PFSK-1 (cell line): ENCODE measurements around the gene MSI2.

Experiments
- FOXP2 ChIP-seq: optimal IDR thresholded peaks from 2 replicates; pipeline ENCODE3; 2011; ENCODE audit warnings: borderline replicate concordance, control low read depth, inconsistent platforms; ENCODE audit not compliant: insufficient read depth; ENCODE audit errors: extremely low read length, extremely low read depth
- POLR2AphosphoS5 ChIP-seq: IDR thresholded peaks from 2 replicates; pipeline ENCODE4 v1.6.1; 2012; ENCODE audit warnings: low read depth, mild to moderate bottlenecking, control low read depth, low read length, moderate library complexity
- SIN3A ChIP-seq: IDR thresholded peaks from 2 replicates; pipeline ENCODE4 v1.6.1; 2012; ENCODE audit warnings: mild to moderate bottlenecking, low read length, moderate library complexity, borderline replicate concordance; ENCODE audit not compliant: insufficient read depth
- TF ChIP-seq, protein P1 (sequence below), 2 experiments: IDR thresholded peaks; 2 replicates each; pipeline versions ENCODE4 v1.6.1 to v1.8.0; 2011 to 2012; ENCODE audit warnings: low read depth in 2 of 2, low read length in 2 of 2, control low read depth in 1 of 2, inconsistent platforms in 1 of 2, mild to moderate bottlenecking in 1 of 2, moderate library complexity in 1 of 2; ENCODE audit not compliant: insufficient read depth in 1 of 2

DNA sequence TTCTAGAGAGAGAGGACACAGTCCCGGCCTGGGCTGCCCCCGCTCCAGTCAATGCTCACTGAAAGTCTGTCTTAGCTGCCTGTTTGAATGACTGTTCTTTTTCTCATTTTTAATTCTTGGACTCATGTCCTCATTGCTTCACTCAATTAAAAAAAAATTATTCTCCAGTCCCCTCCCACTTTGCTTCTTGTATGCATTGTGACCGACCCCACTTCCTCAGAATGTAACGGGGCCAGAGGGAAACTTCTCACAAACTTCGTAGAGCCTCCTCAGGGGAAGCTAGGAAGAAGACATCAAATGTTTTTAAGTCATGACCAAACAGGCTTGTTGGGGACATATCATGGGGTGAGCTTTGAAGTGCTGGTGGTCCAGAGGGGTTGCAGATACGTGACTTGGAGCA is 375.5 kb downstream of the MSI2 start:
- TF ChIP-seq, protein P1, sequence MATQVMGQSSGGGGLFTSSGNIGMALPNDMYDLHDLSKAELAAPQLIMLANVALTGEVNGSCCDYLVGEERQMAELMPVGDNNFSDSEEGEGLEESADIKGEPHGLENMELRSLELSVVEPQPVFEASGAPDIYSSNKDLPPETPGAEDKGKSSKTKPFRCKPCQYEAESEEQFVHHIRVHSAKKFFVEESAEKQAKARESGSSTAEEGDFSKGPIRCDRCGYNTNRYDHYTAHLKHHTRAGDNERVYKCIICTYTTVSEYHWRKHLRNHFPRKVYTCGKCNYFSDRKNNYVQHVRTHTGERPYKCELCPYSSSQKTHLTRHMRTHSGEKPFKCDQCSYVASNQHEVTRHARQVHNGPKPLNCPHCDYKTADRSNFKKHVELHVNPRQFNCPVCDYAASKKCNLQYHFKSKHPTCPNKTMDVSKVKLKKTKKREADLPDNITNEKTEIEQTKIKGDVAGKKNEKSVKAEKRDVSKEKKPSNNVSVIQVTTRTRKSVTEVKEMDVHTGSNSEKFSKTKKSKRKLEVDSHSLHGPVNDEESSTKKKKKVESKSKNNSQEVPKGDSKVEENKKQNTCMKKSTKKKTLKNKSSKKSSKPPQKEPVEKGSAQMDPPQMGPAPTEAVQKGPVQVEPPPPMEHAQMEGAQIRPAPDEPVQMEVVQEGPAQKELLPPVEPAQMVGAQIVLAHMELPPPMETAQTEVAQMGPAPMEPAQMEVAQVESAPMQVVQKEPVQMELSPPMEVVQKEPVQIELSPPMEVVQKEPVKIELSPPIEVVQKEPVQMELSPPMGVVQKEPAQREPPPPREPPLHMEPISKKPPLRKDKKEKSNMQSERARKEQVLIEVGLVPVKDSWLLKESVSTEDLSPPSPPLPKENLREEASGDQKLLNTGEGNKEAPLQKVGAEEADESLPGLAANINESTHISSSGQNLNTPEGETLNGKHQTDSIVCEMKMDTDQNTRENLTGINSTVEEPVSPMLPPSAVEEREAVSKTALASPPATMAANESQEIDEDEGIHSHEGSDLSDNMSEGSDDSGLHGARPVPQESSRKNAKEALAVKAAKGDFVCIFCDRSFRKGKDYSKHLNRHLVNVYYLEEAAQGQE (IDR thresholded peaks at IDR 0.05; ENCODE audit: insufficient read depth in 1 of 2, low read depth in 2 of 2, low read length in 2 of 2): no peak
- TF ChIP-seq POLR2AphosphoS5 (no peak), SIN3A (no peak), FOXP2 (no peak)
